Hepatic stellate cell (primary cell): ENCODE measurements around the gene LGALS16.
A peak's percentile ranks its signal among the peaks of the same experiment; 100 is the strongest.
"Not testable (repeated sequence)": the region's sequence is repeated elsewhere in the genome, so short reads cannot be mapped to it uniquely, and the experiment has no call there.

ENCODE experiments used
- DNase-seq: peaks from one replicate; pipeline ENCODE4 v3.0.0; 2011; ENCODE audit warnings: low spot score

The LGALS16 gene, protein sequence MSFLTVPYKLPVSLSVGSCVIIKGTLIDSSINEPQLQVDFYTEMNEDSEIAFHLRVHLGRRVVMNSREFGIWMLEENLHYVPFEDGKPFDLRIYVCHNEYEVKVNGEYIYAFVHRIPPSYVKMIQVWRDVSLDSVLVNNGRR

DNA sequence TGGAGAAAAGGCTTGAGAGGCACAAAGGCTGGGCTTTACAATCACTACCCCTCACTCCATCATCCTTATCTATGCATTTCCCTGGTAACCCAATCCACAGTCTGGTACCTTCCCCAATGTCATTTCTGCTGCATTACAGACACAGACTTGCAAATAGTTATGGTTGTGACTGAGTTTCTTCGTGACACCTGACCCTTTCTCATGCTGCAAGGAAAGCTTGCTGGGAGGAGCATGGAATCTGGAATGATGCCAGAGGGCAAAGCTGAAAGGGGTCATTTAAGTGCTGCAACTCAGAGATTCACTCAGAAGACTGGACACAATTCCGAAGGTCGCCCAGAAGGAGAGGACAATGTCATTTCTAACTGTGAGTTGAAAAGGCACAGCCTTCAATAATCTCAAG lies at the start of gene LGALS16:
LGALS16 (plus strand) TSS at position 301 of the 400 bp plus-strand sequence; CDS start at position 350, 49 bp downstream.
- no peak for DNase-seq

DNA sequence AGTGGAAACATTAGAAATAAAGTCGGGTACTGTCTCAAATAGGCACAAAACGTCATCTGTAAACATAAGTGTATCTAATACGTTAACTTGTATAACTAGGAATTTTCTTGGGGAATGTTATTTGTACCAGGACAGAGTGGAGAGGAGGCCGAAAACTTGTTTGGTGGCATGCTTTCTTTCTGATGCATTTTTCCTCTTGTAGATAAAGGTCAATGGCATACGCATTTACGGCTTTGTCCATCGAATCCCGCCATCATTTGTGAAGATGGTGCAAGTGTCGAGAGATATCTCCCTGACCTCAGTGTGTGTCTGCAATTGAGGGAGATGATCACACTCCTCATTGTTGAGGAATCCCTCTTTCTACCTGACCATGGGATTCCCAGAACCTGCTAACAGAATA lies 48.7 kb upstream of the LGALS16 start:
- DNase-seq: no peak

GRCh38 chr19:39607561-39607960 lies 48.2 kb upstream of the LGALS16 start:
- DNase-seq: no peak

GRCh38 chr19:39613597-39613996 lies 42.1 kb upstream of the LGALS16 start:
- DNase-seq: no peak

GRCh38 chr19:39617745-39618144 lies 38.0 kb upstream of the LGALS16 start:
- DNase-seq: no peak

GRCh38 chr19:39623946-39624345 lies 31.8 kb upstream of the LGALS16 start:
- DNase-seq: no peak

- DNase-seq: not testable (repeated sequence)
Observed at GRCh38 chr19:39627631-39628030, 28.1 kb upstream of the LGALS16 start.

DNA sequence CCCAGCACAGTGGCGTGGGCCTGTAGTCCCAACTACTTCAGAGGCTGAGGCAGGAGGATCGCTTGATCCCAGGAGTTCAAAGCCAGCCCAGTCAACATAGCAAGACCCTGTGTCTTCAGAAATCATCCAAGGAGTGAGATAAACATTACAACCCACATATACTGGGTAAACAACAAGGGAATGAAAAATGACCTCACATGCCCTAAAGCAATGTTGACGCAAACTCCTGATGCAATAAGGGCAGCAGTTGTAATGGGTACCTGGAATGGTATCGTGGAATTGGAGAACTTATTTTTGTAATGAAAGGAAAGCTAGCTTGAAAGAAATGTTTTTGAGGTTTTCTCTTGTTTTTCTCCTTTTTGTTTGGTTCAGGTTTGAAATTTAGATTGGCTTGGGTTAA lies 24.5 kb upstream of the LGALS16 start:
- no peak for DNase-seq

GRCh38 chr19:39631626-39632025 lies 24.1 kb upstream of the LGALS16 start:
- DNase-seq: no peak

DNA sequence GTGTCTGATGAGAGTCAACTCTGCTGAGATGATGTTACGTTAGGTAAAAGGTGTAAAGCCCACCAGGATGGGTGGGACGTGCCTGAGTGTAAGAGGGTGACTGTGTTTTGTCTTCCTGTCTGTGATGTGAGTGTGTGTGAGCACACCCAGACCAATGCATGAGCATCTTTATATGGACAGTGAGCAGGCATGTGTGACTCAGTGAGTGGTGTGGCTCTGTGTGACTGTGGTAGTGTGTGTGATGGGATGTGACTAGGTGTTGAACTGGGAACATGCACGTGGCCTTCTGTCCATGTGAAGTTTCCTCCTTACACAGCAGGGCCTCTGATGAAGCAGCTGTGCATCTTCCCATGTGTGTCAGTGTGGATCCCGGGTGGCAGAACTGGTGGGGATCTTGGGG lies 17.8 kb upstream of the LGALS16 start:
- DNase-seq: no peak

DNA sequence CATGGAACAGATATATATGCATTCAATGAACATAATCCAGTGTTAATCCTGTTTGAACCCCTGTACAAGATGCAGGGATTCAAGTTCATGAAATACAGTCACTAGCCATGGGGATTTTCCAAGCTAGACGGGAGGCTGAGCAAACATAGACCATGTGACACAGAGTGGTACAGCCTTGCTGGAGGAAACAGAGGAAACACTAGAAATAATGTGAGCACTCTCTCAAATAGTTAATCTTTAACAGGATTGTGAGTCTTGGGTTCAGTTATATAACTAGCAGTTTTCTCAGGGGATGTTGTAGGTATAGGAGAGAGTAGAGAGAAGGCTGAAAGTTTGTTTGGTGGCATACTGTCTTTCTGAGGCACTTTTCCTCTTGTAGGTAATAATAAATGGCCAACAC lies 13.9 kb upstream of the LGALS16 start:
- no peak for DNase-seq

- no peak for DNase-seq
Observed at GRCh38 chr19:39643591-39643990, 12.1 kb upstream of the LGALS16 start.

GRCh38 chr19:39645800-39646411 lies 9.8 kb upstream of the LGALS16 start:
- DNase-seq: no peak

DNA sequence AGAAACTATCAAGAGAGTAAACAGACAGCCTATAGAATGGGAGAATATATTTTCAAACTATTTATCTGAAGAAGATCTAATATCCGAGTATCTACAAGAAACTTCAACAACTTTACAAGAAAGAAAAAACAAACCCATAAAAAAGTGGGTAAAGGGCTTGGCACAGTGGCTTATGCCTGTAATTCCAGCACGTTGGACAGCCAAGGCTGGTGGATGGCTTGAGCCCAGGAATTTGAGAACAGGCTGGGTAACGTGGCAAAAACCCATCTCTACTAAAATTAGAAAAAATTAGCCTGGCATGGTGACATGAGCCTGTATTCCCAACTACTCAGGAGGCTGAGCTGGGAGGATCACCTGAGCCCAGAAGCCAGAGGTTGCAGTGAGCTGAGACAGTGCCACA lies 7.8 kb upstream of the LGALS16 start:
- DNase-seq: no peak

DNA sequence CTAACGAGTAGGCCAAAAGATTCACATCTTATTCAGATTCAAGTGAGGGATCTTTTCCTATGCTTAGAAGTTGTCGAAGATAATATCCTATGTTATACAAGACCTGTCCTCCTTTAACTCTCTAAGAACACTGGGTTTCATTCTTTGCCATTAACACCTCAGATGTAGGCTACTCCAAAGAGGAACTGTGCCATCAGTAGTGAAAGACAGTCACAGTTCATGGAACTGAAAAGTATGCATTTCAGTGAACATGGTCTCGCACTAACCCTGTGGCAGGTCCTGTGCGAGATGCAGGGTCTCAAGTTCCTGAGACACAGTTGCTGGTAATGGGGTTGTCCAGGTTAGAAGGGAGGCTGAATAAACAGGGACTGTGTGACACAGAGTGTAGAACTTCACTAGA lies 4.1 kb downstream of the LGALS16 start:
- DNase-seq: no peak

DNA sequence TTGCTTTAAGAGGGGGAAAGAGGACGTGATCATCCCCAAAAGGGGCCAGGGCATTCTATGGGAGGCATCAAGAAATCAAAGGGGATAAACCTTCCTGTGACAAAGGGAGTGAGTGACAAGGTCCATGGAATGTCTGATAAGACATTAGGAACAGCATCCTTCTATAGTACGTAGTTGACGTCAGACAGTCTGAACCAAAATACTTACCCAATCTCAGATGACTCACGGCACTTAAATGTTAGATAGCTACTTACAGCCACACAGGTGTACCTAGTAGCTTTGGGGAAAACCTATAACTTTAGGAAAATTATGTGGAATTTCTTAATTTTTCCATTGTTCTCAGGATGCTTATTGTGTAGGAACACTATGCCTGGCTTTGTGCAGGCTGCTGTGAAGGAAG lies 4.9 kb downstream of the LGALS16 start:
- DNase-seq: no peak

DNA sequence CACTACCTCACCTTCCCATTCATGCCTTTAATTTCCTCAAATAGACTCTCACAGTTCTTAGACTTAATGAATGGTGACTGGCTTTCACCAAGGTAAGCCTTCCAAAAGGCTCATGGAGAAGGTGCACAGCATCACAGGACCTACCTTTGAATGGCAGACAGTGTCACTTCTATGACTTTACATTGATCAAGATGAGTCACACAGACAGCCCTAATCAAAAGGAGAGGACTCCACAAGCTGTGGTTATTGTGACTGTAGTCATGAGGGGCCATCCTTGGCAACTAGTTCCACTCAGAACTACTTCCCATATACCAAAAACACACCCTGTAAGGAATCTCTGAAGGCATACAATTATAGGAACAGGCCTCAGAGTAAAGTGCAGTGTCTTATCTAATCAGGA lies 5.9 kb downstream of the LGALS16 start:
- DNase-seq: no peak

GRCh38 chr19:39669860-39670259 lies 14.1 kb downstream of the LGALS16 start:
- DNase-seq: not testable (repeated sequence)

DNA sequence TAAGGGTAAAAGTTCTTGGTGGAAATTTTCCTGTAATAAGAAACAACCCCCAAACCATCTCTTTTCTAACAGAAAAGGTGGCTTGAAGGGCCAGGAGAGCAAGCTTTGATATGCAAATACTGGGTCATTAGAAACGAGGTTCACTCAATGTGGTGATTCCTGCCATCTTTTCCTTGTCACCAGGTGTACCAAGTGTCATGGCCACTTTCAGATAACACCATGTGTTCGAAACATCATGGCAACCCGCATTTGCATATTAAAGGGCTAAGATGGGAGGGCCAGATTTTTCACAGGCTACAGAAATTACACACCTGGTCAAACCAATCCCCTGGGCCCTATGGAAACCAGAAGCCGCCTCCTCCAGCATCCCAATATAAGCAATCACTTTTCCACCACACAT lies 15.3 kb downstream of the LGALS16 start:
- no peak for DNase-seq

GRCh38 chr19:39671739-39672363 lies 16.1 kb downstream of the LGALS16 start:
- DNase-seq: peak; percentile 11

DNA sequence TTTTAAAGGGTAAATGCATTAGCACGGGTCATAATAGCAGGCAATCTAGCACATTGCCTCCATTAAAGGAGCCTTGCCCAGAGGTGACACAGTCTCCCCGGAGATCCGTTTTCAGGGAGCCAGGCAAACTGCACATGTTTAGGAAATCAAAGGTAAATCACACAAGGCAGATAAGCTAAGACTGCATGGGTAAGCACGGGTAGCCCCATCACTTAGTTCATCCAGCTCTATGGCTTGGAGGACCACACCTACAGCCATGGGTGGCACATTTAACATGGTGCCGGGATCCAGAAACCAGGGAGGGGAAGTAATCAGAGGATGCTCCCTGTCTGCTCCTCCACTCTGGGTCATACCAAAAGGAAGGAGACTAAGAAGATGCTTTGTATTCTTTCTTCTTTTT lies 16.8 kb downstream of the LGALS16 start:
- DNase-seq: no peak

- not testable (repeated sequence) for DNase-seq
Observed at GRCh38 chr19:39673862-39674261, 18.1 kb downstream of the LGALS16 start.

DNA sequence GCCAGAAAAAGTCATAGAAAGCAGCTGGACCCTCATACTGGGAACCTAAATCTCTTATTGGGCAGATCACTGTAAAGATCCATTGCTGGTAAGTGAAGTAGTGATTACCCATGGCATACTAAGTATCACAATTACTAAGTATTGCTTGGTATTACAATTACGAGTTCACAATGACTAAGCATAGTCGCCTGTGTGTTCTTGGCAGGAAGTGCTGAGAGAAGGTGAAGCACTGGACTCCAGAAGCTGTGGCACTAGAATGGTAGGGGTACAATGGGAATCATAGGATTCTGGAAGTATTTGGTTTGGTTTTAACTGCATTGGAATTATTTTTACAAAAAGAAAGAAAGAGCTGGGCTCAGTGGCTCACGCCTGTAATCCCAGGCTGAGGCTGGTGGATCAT lies 20.3 kb downstream of the LGALS16 start:
- DNase-seq: no peak
